Measurements from ENCODE around the gene TIMP2.

- TF ChIP-seq ATF2 (IDR thresholded peaks at IDR 0.05; ENCODE audit: low read length), result no peak
- TF ChIP-seq EZH2 (IDR thresholded peaks at IDR 0.05; ENCODE audit: low read depth, low read length, severe bottlenecking), result no peak
- no peak for TF ChIP-seq BACH1 (IDR thresholded peaks at IDR 0.05; ENCODE audit: low read length)
- no peak for TF ChIP-seq RAD21 (IDR thresholded peaks at IDR 0.05 in 1 of 2, conservative IDR thresholded peaks at IDR 0.05 in 1 of 2; ENCODE audit: low read depth in 2 of 2, low read length in 2 of 2)
- no peak for TF ChIP-seq CTCF (IDR thresholded peaks at IDR 0.05; ENCODE audit: control extremely low read depth in 1 of 3, insufficient read depth in 1 of 3, low read depth in 1 of 3, low read length in 3 of 3)
- no peak for TF ChIP-seq RNF2 (IDR thresholded peaks at IDR 0.05; ENCODE audit: borderline replicate concordance, low read depth, low read length, missing control alignments, poor library complexity, severe bottlenecking)
- TF ChIP-seq CTBP2 (IDR thresholded peaks at IDR 0.05; ENCODE audit: borderline replicate concordance, insufficient read depth, insufficient read length, low read length), result no peak
- TF ChIP-seq TAF1 (IDR thresholded peaks at IDR 0.05; ENCODE audit: low read depth, low read length), result no peak
- no peak for TF ChIP-seq FOSL1 (IDR thresholded peaks at IDR 0.05; ENCODE audit: insufficient read depth, low read depth, low read length)
- TF ChIP-seq ZNF274 (IDR thresholded peaks at IDR 0.05; ENCODE audit: borderline replicate concordance, extremely low read depth, low read length), result no peak
- TF ChIP-seq USF2 (IDR thresholded peaks at IDR 0.05; ENCODE audit: low read length), result no peak
- no peak for TF ChIP-seq EP300 (IDR thresholded peaks at IDR 0.05; ENCODE audit: borderline replicate concordance in 1 of 2, low read depth in 2 of 2, low read length in 2 of 2)
These were observed 70.7 kb downstream of the TIMP2 start for GRCh38 chr17:78854508-78854907.

All from H1 (cell line).